Measurements from ENCODE around the gene LRIT3.

DNA sequence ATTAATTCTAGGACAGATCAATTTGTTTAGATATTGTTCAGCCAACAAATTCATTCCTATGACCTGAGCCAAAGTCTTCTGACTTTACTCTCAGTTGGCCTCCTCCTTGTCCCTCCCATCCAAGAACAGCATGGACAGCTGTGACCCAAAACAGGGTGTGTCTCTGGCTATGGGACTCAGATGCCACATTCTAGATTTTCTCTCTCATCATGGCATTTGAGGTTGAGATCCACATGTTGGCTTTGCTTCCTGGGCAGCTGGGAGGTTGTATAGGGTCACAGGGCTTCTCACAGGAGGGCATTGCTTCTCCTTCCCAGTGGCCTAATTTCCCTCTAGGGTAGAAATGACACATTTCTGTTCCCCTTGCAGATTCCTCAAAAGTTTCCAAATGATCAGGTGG, 42.2 kb downstream of the LRIT3 start:
- no peak for TF ChIP-seq EZH2 (IDR thresholded peaks at IDR 0.05; ENCODE audit: insufficient read depth, poor library complexity, severe bottlenecking)
- TF ChIP-seq EZH2phosphoT487 (IDR thresholded peaks at IDR 0.05; ENCODE audit: insufficient read depth, low read depth), result no peak

Data from GM23248 (cell line).